GM23338 (cell line): Measurements from ENCODE around the gene FAM168A. TPM values are rescaled to one million over a fixed set of nuclear protein-coding genes. Genes with fewer than 3 reads are reported as not detected.

Source experiments
- ATAC-seq: fragments of 200-7000 bp; cut with Tn5 transposase; 3 replicates; pipeline ENCODE4 v1.9.1; 2020
- DNase-seq: peaks from one replicate; pipeline ENCODE4 v3.0.0-alpha.2; 2015; ENCODE audit warnings: low spot score
- H2AFZ ChIP-seq: fragments of 200-600 bp; sonication (generic); 2 replicates; pipeline ENCODE4 v1.8.0; 2016; ENCODE audit warnings: antibody characterized with exemption, mild to moderate bottlenecking, moderate library complexity
- H3F3A ChIP-seq: fragments of 200-600 bp; sonication (generic); replicated peaks from 2 replicates; pipeline ENCODE4 v1.8.0; 2017; ENCODE audit warnings: antibody characterized with exemption, mixed run types, low read depth
- H3K27ac ChIP-seq: fragments of 200-600 bp; sonication (generic); 2 replicates; pipeline ENCODE4 v1.6.1; 2016; ENCODE audit warnings: low read depth
- H3K27me3 ChIP-seq: fragments of 200-600 bp; sonication (generic); 2 replicates; pipeline ENCODE4 v1.8.0; 2016; ENCODE audit warnings: mild to moderate bottlenecking, mixed run types, moderate library complexity; ENCODE audit not compliant: insufficient read depth
- H3K36me3 ChIP-seq: fragments of 200-600 bp; sonication (generic); 2 replicates; pipeline ENCODE4 v1.8.0; 2016; ENCODE audit warnings: mild to moderate bottlenecking; ENCODE audit not compliant: insufficient read depth
- H3K4me1 ChIP-seq: fragments of 200-600 bp; sonication (generic); 2 replicates; pipeline ENCODE4 v1.8.0; 2016; ENCODE audit warnings: mild to moderate bottlenecking, moderate library complexity; ENCODE audit not compliant: insufficient read depth
- H3K4me2 ChIP-seq: fragments of 200-600 bp; sonication (generic); 2 replicates; pipeline ENCODE4 v1.7.1; 2017; ENCODE audit warnings: mixed run types
- H3K4me3 ChIP-seq: fragments of 200-600 bp; sonication (generic); 2 replicates; pipeline ENCODE4 v1.6.1; 2016; ENCODE audit warnings: mixed run types
- H3K79me2 ChIP-seq: fragments of 200-600 bp; sonication (generic); replicated peaks from 2 replicates; pipeline ENCODE4 v1.8.0; 2017; ENCODE audit warnings: mild to moderate bottlenecking; ENCODE audit not compliant: insufficient read depth
- H3K9me2 ChIP-seq: fragments of 200-600 bp; sonication (generic); 2 replicates; pipeline ENCODE4 v1.8.0; 2017; ENCODE audit not compliant: insufficient read depth
- H4K20me1 ChIP-seq: fragments of 200-600 bp; sonication (generic); replicated peaks from 2 replicates; pipeline ENCODE4 v1.8.0; 2017; ENCODE audit warnings: mild to moderate bottlenecking; ENCODE audit not compliant: insufficient read depth
- H3K27ac Mint-ChIP-seq: 2 replicates; pipeline ENCODE4 v1.8.0; 2020; ENCODE audit warnings: inconsistent platforms, mild to moderate bottlenecking, moderate library complexity, mixed read lengths
- H3K27me3 Mint-ChIP-seq: 3 replicates; pipeline ENCODE4 v1.8.0; 2022; ENCODE audit warnings: low read depth, mild to moderate bottlenecking, moderate library complexity, mixed read lengths, inconsistent platforms; ENCODE audit not compliant: insufficient read depth, poor library complexity
- H3K36me3 Mint-ChIP-seq: 3 replicates; pipeline ENCODE4 v1.8.0; 2021; ENCODE audit warnings: low read depth, mild to moderate bottlenecking, inconsistent platforms, moderate library complexity, mixed read lengths
- H3K4me1 Mint-ChIP-seq: 3 replicates; pipeline ENCODE4 v1.8.0; 2020; ENCODE audit warnings: mild to moderate bottlenecking, inconsistent platforms, mixed read lengths
- H3K4me3 Mint-ChIP-seq: 3 replicates; pipeline ENCODE4 v1.8.0; 2021; ENCODE audit warnings: moderate library complexity, mild to moderate bottlenecking, inconsistent platforms, mixed read lengths
- H3K9me3 Mint-ChIP-seq: 3 replicates; pipeline ENCODE4 v1.8.0; 2020; ENCODE audit warnings: moderate library complexity, mild to moderate bottlenecking, inconsistent platforms, mixed read lengths
- CTCF ChIP-seq, 2 experiments: fragments of 200-600 bp in 1 of 2; sonication (generic) in 1 of 2; conservative IDR thresholded peaks; 2 replicates each; pipeline versions ENCODE4 v1.5.1 to v1.6.1; 2016 to 2017; ENCODE audit warnings: antibody characterized with exemption in 2 of 2, low read depth in 2 of 2, mild to moderate bottlenecking in 2 of 2, moderate library complexity in 1 of 2
- ETS1 ChIP-seq: IDR thresholded peaks from 2 replicates; pipeline ENCODE4 v1.6.1; 2016; ENCODE audit warnings: antibody characterized with exemption
- EZH2 ChIP-seq: fragments of 200-600 bp; sonication (generic); IDR thresholded peaks from one replicate; pipeline ENCODE4 v1.8.0; 2017; ENCODE audit warnings: antibody characterized with exemption, mild to moderate bottlenecking, low read depth; ENCODE audit not compliant: unreplicated experiment
- EZH2phosphoT487 ChIP-seq: fragments of 200-600 bp; sonication (generic); IDR thresholded peaks from one replicate; pipeline ENCODE4 v1.8.1; 2018; ENCODE audit warnings: antibody characterized with exemption; ENCODE audit not compliant: unreplicated experiment
- JUNB ChIP-seq: IDR thresholded peaks from one replicate; pipeline ENCODE4 v1.6.1; 2016; ENCODE audit warnings: antibody characterized with exemption; ENCODE audit not compliant: unreplicated experiment
- NANOG ChIP-seq: IDR thresholded peaks from 2 replicates; pipeline ENCODE4 v1.6.1; 2016; ENCODE audit warnings: antibody characterized with exemption, borderline replicate concordance
- POLR2AphosphoS5 ChIP-seq: IDR thresholded peaks from 2 replicates; pipeline ENCODE4 v1.6.1; 2016; ENCODE audit warnings: antibody characterized with exemption, low read depth
- ZNF331 ChIP-seq: fragments of 250-450 bp; sonication (Bioruptor Pico); IDR thresholded peaks from 2 replicates; pipeline ENCODE4 v1.5.0; 2020; ENCODE audit warnings: low read depth, mild to moderate bottlenecking, moderate library complexity
- polyA plus RNA-seq: library from polyadenylated mRNA; unstranded; fragments of >200 nt; fragmentation: Nextera tagmentation; extraction: Ambion mirVana; gene quantifications from 2 replicates; pipeline ENCODE4 v1.2.1, GENCODE V29; 2016
- total RNA-seq: library from RNA; depleted of rRNA; stranded (reverse); fragments of >200 nt; shearing (Covaris generic); gene quantifications from 2 replicates; pipeline ENCODE4 v1.2.3, GENCODE V29; 2014

FAM168A gene
- total and polyA plus RNA-seq, 2 experiments from 2014 or later: 8.0 to 20.3 TPM

GRCh38 chr11:73372375-73372993 is 225.4 kb downstream of the FAM168A start:
- Histone ChIP-seq H3F3A (no peaks in the 10 kb centered on the region), H2AFZ (no peak overlapping the region), H3K27me3 (peaks cover 10% of the 10 kb centered on the region; the same call in 1 of the 2 replicates), H3K9me2 (0 out of 2 replicates have a peak, but pooled peaks cover 2% of the 10 kb centered on the region), H3K4me2 (no peak overlapping the region), H3K4me1 (peaks cover 7% of the 10 kb centered on the region), H3K79me2 (no peaks in the 10 kb centered on the region), H3K4me3 (no peak overlapping the region), H4K20me1 (no peaks in the 10 kb centered on the region), H3K27ac (no peak overlapping the region), H3K36me3 (no peaks in the 10 kb centered on the region)
- no peaks in the 10 kb centered on the region for H3K36me3 Mint-ChIP-seq
- peak; percentile 26 for ATAC-seq
- H3K4me1 Mint-ChIP-seq: peaks cover 13% of the 10 kb centered on the region
- no peak overlapping the region for H3K27ac Mint-ChIP-seq
- DNase-seq: peak; percentile 75
- peak; percentile 39 to 45; a peak in 3 of 4 replicates for TF ChIP-seq CTCF (conservative IDR thresholded peaks at IDR 0.05; ENCODE audit: low read depth in 2 of 2)
- no peak for TF ChIP-seq JUNB
- TF ChIP-seq ETS1: no peak
- H3K4me3 Mint-ChIP-seq: no peak overlapping the region
- no peaks in the 10 kb centered on the region for H3K9me3 Mint-ChIP-seq
- peaks cover 25% of the 10 kb centered on the region for H3K27me3 Mint-ChIP-seq

- Histone ChIP-seq H2AFZ (no peak overlapping the region), H4K20me1 (peaks cover 5% of the 10 kb centered on the region), H3K36me3 (no peaks in the 10 kb centered on the region), H3K79me2 (no peaks in the 10 kb centered on the region), H3K4me1 (no peaks in the 10 kb centered on the region), H3K9me2 (no peaks in the 10 kb centered on the region), H3K4me2 (no peak overlapping the region), H3K4me3 (no peak overlapping the region), H3F3A (0 out of 2 replicates have a peak, but pooled peaks cover under 1% of the 10 kb centered on the region), H3K27ac (no peak overlapping the region), H3K27me3 (no peaks in the 10 kb centered on the region)
- H3K4me1 Mint-ChIP-seq: peaks cover 2% of the 10 kb centered on the region; the same call in 2 of the 3 replicates
- no peaks in the 10 kb centered on the region for H3K36me3 Mint-ChIP-seq
- H3K27me3 Mint-ChIP-seq: peaks cover 10% of the 10 kb centered on the region
- ATAC-seq: no peak
- no peaks in the 10 kb centered on the region for H3K9me3 Mint-ChIP-seq
- H3K4me3 Mint-ChIP-seq: no peak overlapping the region
- H3K27ac Mint-ChIP-seq: no peak overlapping the region
- DNase-seq: no peak
- TF ChIP-seq POLR2AphosphoS5: no peak
- TF ChIP-seq ETS1: no peak
- TF ChIP-seq CTCF (conservative IDR thresholded peaks at IDR 0.05; ENCODE audit: low read depth in 2 of 2): no peak
- no peak for TF ChIP-seq EZH2
- TF ChIP-seq ZNF331 (CRISPR knock-in tag): no peak
- no peak for TF ChIP-seq EZH2phosphoT487
- no peak for TF ChIP-seq NANOG
Observed at GRCh38 chr11:73367482-73368024, 230.4 kb downstream of the FAM168A start.
